ENCODE measurements around the gene NOTCH1.

Gene NOTCH1

GRCh38 chr9:136549010-136549980, 3.4 kb upstream of the NOTCH1 start:
- H3K4me1 Mint-ChIP-seq (ENCODE audit: low read depth), result peaks cover 22% of the 10 kb centered on the region
- H3K27ac Mint-ChIP-seq, result no peak overlapping the region
- H3K4me3 Mint-ChIP-seq, result no peak overlapping the region
- DNase-seq, result no peak
- peaks cover 6% of the 10 kb centered on the region for H3K36me3 Mint-ChIP-seq (ENCODE audit: low read depth)
- H3K9me3 Mint-ChIP-seq, result no peaks in the 10 kb centered on the region
- no peaks in the 10 kb centered on the region for H3K27me3 Mint-ChIP-seq

GRCh38 chr9:136547508-136548215, 1.8 kb upstream of the NOTCH1 start:
- Mint-ChIP-seq H3K36me3 (ENCODE audit: low read depth) (peaks cover 22% of the 10 kb centered on the region), H3K27ac (no peak overlapping the region), H3K4me1 (ENCODE audit: low read depth) (peaks cover 39% of the 10 kb centered on the region)

GRCh38 chr9:136546697-136547501, 1.1 kb upstream of the NOTCH1 start:
- Mint-ChIP-seq H3K27ac (peak overlapping the region; percentile 65), H3K27me3 (no peaks in the 10 kb centered on the region), H3K4me3 (peak overlapping the region; percentile 73), H3K36me3 (ENCODE audit: low read depth) (peaks cover 29% of the 10 kb centered on the region), H3K9me3 (no peaks in the 10 kb centered on the region), H3K4me1 (ENCODE audit: low read depth) (peaks cover 38% of the 10 kb centered on the region)
- peak; percentile 73 for DNase-seq

More at GRCh38 chr9:136547508-136548215, 1.8 kb upstream of the NOTCH1 start:
- DNase-seq, result no peak
- H3K27me3 Mint-ChIP-seq, result no peaks in the 10 kb centered on the region
- H3K4me3 Mint-ChIP-seq, result no peak overlapping the region
- H3K9me3 Mint-ChIP-seq, result no peaks in the 10 kb centered on the region

- Mint-ChIP-seq H3K4me1 (ENCODE audit: low read depth) (peaks cover 41% of the 10 kb centered on the region), H3K36me3 (ENCODE audit: low read depth) (peaks cover 42% of the 10 kb centered on the region), H3K27ac (no peak overlapping the region), H3K27me3 (no peaks in the 10 kb centered on the region), H3K9me3 (no peaks in the 10 kb centered on the region), H3K4me3 (peak overlapping the region; percentile 93)
- DNase-seq, result no peak
These were observed 220 bp downstream of the NOTCH1 start for GRCh38 chr9:136545692-136545964.

GRCh38 chr9:136544964-136545691, 720 bp downstream of the NOTCH1 start:
- DNase-seq, result peak; percentile 84
- H3K27ac Mint-ChIP-seq, result peak overlapping the region; percentile 94
- H3K27me3 Mint-ChIP-seq, result no peaks in the 10 kb centered on the region
- no peaks in the 10 kb centered on the region for H3K9me3 Mint-ChIP-seq
- H3K36me3 Mint-ChIP-seq (ENCODE audit: low read depth), result peaks cover 47% of the 10 kb centered on the region
- H3K4me3 Mint-ChIP-seq, result peak overlapping the region; percentile 93
- peaks cover 46% of the 10 kb centered on the region for H3K4me1 Mint-ChIP-seq (ENCODE audit: low read depth)

GRCh38 chr9:136544548-136544963, 1.3 kb downstream of the NOTCH1 start:
- no peaks in the 10 kb centered on the region for H3K9me3 Mint-ChIP-seq
- H3K36me3 Mint-ChIP-seq (ENCODE audit: low read depth), result peaks cover 51% of the 10 kb centered on the region
- H3K27me3 Mint-ChIP-seq, result no peaks in the 10 kb centered on the region
- H3K27ac Mint-ChIP-seq, result peak overlapping the region; percentile 94
- H3K4me1 Mint-ChIP-seq (ENCODE audit: low read depth), result peaks cover 51% of the 10 kb centered on the region
- peak overlapping the region; percentile 93 for H3K4me3 Mint-ChIP-seq
- DNase-seq, result peak; percentile 79

GRCh38 chr9:136543830-136544547, 1.9 kb downstream of the NOTCH1 start:
- Mint-ChIP-seq H3K4me3 (peak overlapping the region; percentile 93), H3K27ac (peak overlapping the region; percentile 94), H3K9me3 (no peaks in the 10 kb centered on the region), H3K27me3 (no peaks in the 10 kb centered on the region), H3K36me3 (ENCODE audit: low read depth) (peaks cover 53% of the 10 kb centered on the region), H3K4me1 (ENCODE audit: low read depth) (peaks cover 57% of the 10 kb centered on the region)
- no peak for DNase-seq

- Mint-ChIP-seq H3K27me3 (no peaks in the 10 kb centered on the region), H3K4me3 (peak overlapping the region; percentile 93), H3K4me1 (ENCODE audit: low read depth) (peaks cover 64% of the 10 kb centered on the region), H3K27ac (peak overlapping the region; percentile 68), H3K36me3 (ENCODE audit: low read depth) (peaks cover 59% of the 10 kb centered on the region), H3K9me3 (no peaks in the 10 kb centered on the region)
- no peak for DNase-seq
These were observed 2.6 kb downstream of the NOTCH1 start for GRCh38 chr9:136543280-136543679.

- DNase-seq, result no peak
These were observed 3.4 kb downstream of the NOTCH1 start for GRCh38 chr9:136542241-136543040.

GRCh38 chr9:136541709-136542108, 4.1 kb downstream of the NOTCH1 start:
- Mint-ChIP-seq H3K27me3 (no peaks in the 10 kb centered on the region), H3K27ac (peak overlapping the region; percentile 100), H3K4me3 (no peak overlapping the region), H3K4me1 (ENCODE audit: low read depth) (peaks cover 75% of the 10 kb centered on the region), H3K36me3 (ENCODE audit: low read depth) (peaks cover 72% of the 10 kb centered on the region), H3K9me3 (no peaks in the 10 kb centered on the region)
- DNase-seq, result no peak

More at GRCh38 chr9:136542241-136543040, 3.4 kb downstream of the NOTCH1 start:
- peak overlapping the region; percentile 93 for H3K4me3 Mint-ChIP-seq
- peak overlapping the region; percentile 68 for H3K27ac Mint-ChIP-seq
- no peaks in the 10 kb centered on the region for H3K9me3 Mint-ChIP-seq
- no peaks in the 10 kb centered on the region for H3K27me3 Mint-ChIP-seq
- H3K4me1 Mint-ChIP-seq (ENCODE audit: low read depth), result peaks cover 73% of the 10 kb centered on the region
- peaks cover 64% of the 10 kb centered on the region for H3K36me3 Mint-ChIP-seq (ENCODE audit: low read depth)

- Mint-ChIP-seq H3K27ac (peak overlapping the region; percentile 100), H3K36me3 (ENCODE audit: low read depth) (peaks cover 76% of the 10 kb centered on the region), H3K4me1 (ENCODE audit: low read depth) (peaks cover 76% of the 10 kb centered on the region), H3K9me3 (no peaks in the 10 kb centered on the region), H3K4me3 (peak overlapping the region; percentile 83), H3K27me3 (no peaks in the 10 kb centered on the region)
- DNase-seq, result no peak
These were observed 4.7 kb downstream of the NOTCH1 start for GRCh38 chr9:136541179-136541578.

- peak; percentile 92 for DNase-seq
- no peaks in the 10 kb centered on the region for H3K27me3 Mint-ChIP-seq
- peaks cover 77% of the 10 kb centered on the region for H3K4me1 Mint-ChIP-seq (ENCODE audit: low read depth)
- no peaks in the 10 kb centered on the region for H3K9me3 Mint-ChIP-seq
- peak overlapping the region; percentile 83 for H3K4me3 Mint-ChIP-seq
- peaks cover 76% of the 10 kb centered on the region for H3K36me3 Mint-ChIP-seq (ENCODE audit: low read depth)
- peak overlapping the region; percentile 100 for H3K27ac Mint-ChIP-seq
These were observed 6.1 kb downstream of the NOTCH1 start for GRCh38 chr9:136539427-136540421.
